H1 (cell line): Measurements from ENCODE around the gene GTPBP10. TPM values are rescaled to one million over a fixed set of nuclear protein-coding genes. Genes with fewer than 3 reads are reported as not detected.

ENCODE experiments used
- CTCF ChIA-PET: fragments of 300-600 bp; sonication (Branson Sonifier 250); formaldehyde crosslinking; loops from one replicate; lab custom pipeline; 2021; ENCODE audit not compliant: partially characterized antibody; lab: Charles Lee
- POLR2A ChIA-PET: fragments of 300-600 bp; sonication (Branson Sonifier 250); formaldehyde crosslinking; loops from one replicate; lab custom pipeline; 2021; ENCODE audit warnings: inconsistent platforms; ENCODE audit not compliant: partially characterized antibody; lab: Charles Lee
- DNase-seq, 2 experiments: peaks; one replicate each; pipeline versions ENCODE4 v3.0.0 to v3.0.0-alpha.2; 2010 to 2022; ENCODE audit warnings: low spot score in 2 of 2, low read depth in 1 of 2, mixed read lengths in 1 of 2
- FAIRE-seq: peaks from 2 replicates; lab custom pipeline; 2011; peaks lifted over from hg19 to GRCh38; lab: Jason Lieb, UNC
- H2AFZ ChIP-seq: 2 replicates; pipeline ENCODE4 v1.8.1; 2012; ENCODE audit warnings: low read length, inconsistent platforms
- H2AK5ac ChIP-seq: 2 replicates; pipeline ENCODE4 v1.6.1; 2013; ENCODE audit warnings: low read depth, low read length
- H2BK120ac ChIP-seq: replicated peaks from 2 replicates; pipeline ENCODE3; 2013; ENCODE audit warnings: low read depth, low read length, inconsistent platforms
- H2BK12ac ChIP-seq: 2 replicates; pipeline ENCODE4 v1.6.1; 2013; ENCODE audit warnings: low read depth, low read length
- H2BK15ac ChIP-seq: 2 replicates; pipeline ENCODE4 v1.6.1; 2013; ENCODE audit warnings: low read length
- H2BK20ac ChIP-seq: 2 replicates; pipeline ENCODE4 v1.6.1; 2013; ENCODE audit warnings: low read length
- H2BK5ac ChIP-seq: 2 replicates; pipeline ENCODE4 v1.6.1; 2013; ENCODE audit warnings: low read depth, low read length
- H3K14ac ChIP-seq: 2 replicates; pipeline ENCODE4 v1.6.1; 2013; ENCODE audit warnings: inconsistent platforms; ENCODE audit not compliant: insufficient read length
- H3K18ac ChIP-seq: 2 replicates; pipeline ENCODE4 v1.6.1; 2013; ENCODE audit warnings: low read length; ENCODE audit errors: extremely low read depth
- H3K23ac ChIP-seq: 2 replicates; pipeline ENCODE4 v1.6.1; 2013; ENCODE audit warnings: inconsistent platforms; ENCODE audit not compliant: insufficient read length
- H3K23me2 ChIP-seq: 2 replicates; pipeline ENCODE4 v1.6.1; 2013; ENCODE audit warnings: low read depth, low read length
- H3K27ac ChIP-seq: 2 replicates; pipeline ENCODE4 v1.6.1; 2011; ENCODE audit warnings: low read depth, low read length, inconsistent platforms
- H3K27me3 ChIP-seq, 4 experiments: replicated peaks in 1 of 4; 1 replicate in 1 of 4; 2 replicates in 3 of 4; pipeline versions ENCODE4 v1.6.1 to v1.8.1; 2011 to 2013; ENCODE audit warnings: low read length in 3 of 4, mild to moderate bottlenecking in 3 of 4, inconsistent platforms in 2 of 4, mixed read lengths in 2 of 4, moderate library complexity in 1 of 4; ENCODE audit not compliant: control insufficient read depth in 3 of 4, insufficient read depth in 3 of 4; ENCODE audit errors: extremely low read depth in 1 of 4
- H3K36me3 ChIP-seq, 4 experiments: 2 replicates each; pipeline versions ENCODE4 v1.6.1 to v1.8.1; 2011 to 2013; ENCODE audit warnings: mild to moderate bottlenecking in 4 of 4, low read length in 3 of 4, moderate library complexity in 2 of 4, control low read depth in 1 of 4, inconsistent platforms in 1 of 4; ENCODE audit not compliant: insufficient read depth in 4 of 4, control insufficient read depth in 2 of 4
- H3K4ac ChIP-seq: replicated peaks from 2 replicates; pipeline ENCODE3; 2013; ENCODE audit warnings: low read length, low read depth, mixed read lengths, inconsistent platforms; ENCODE audit not compliant: insufficient read length
- H3K4me1 ChIP-seq, 4 experiments: replicated peaks in 1 of 4; 1 replicate in 1 of 4; 2 replicates in 3 of 4; pipeline versions ENCODE4 v1.6.1 to v1.8.1; 2011 to 2013; ENCODE audit warnings: low read length in 3 of 4, inconsistent platforms in 2 of 4, mixed read lengths in 1 of 4; ENCODE audit not compliant: insufficient read depth in 4 of 4, control insufficient read depth in 3 of 4
- H3K4me2 ChIP-seq, 2 experiments: 2 replicates each; pipeline versions ENCODE4 v1.6.1 to v1.8.1; 2011 to 2013; ENCODE audit warnings: low read depth in 2 of 2, low read length in 2 of 2, control low read depth in 1 of 2, inconsistent platforms in 1 of 2, mild to moderate bottlenecking in 1 of 2; ENCODE audit not compliant: insufficient read depth in 1 of 2
- H3K4me3 ChIP-seq, 4 experiments: fragments of 200-600, 300-600 bp in 1 of 4; sonication (generic), shearing (Covaris generic), sonication (Bioruptor Twin) in 1 of 4; 2 replicates each; pipeline versions ENCODE4 v1.5.1 to v1.8.1; 2011 to 2016; ENCODE audit warnings: low read length in 4 of 4, low read depth in 3 of 4, control low read depth in 2 of 4, inconsistent platforms in 2 of 4, mild to moderate bottlenecking in 2 of 4, mixed read lengths in 1 of 4, moderate library complexity in 1 of 4; ENCODE audit not compliant: insufficient read depth in 2 of 4; ENCODE audit errors: extremely low read depth in 1 of 4
- H3K56ac ChIP-seq: replicated peaks from 2 replicates; pipeline ENCODE3; 2013; ENCODE audit warnings: low read depth, mild to moderate bottlenecking, mixed read lengths, low read length, inconsistent platforms; ENCODE audit not compliant: insufficient read length
- H3K79me1 ChIP-seq: 2 replicates; pipeline ENCODE4 v1.6.1; 2013; ENCODE audit warnings: low read depth, low read length, control low read depth
- H3K79me2 ChIP-seq, 2 experiments: 2 replicates each; pipeline versions ENCODE4 v1.6.1 to v1.8.1; 2012 to 2013; ENCODE audit warnings: low read length in 2 of 2, mild to moderate bottlenecking in 2 of 2, inconsistent platforms in 1 of 2; ENCODE audit not compliant: insufficient read depth in 2 of 2, control insufficient read depth in 1 of 2
- H3K9ac ChIP-seq, 4 experiments: replicated peaks in 1 of 4; 1 replicate in 1 of 4; 2 replicates in 3 of 4; pipeline versions ENCODE4 v1.6.1 to v1.8.1; 2011 to 2013; ENCODE audit warnings: low read depth in 3 of 4, low read length in 3 of 4, control low read depth in 2 of 4, mild to moderate bottlenecking in 2 of 4, moderate library complexity in 2 of 4, inconsistent platforms in 1 of 4; ENCODE audit errors: extremely low read depth in 1 of 4
- H3K9me3 ChIP-seq, 2 experiments: 2 replicates each; pipeline versions ENCODE4 v1.6.1 to v1.8.1; 2012 to 2013; ENCODE audit warnings: mild to moderate bottlenecking in 2 of 2, moderate library complexity in 2 of 2, control low read depth in 1 of 2, inconsistent platforms in 1 of 2, low read depth in 1 of 2, low read length in 1 of 2, mixed read lengths in 1 of 2; ENCODE audit not compliant: insufficient read depth in 2 of 2
- H4K20me1 ChIP-seq, 2 experiments: replicated peaks in 1 of 2; 2 replicates each; pipeline versions ENCODE3 to v1.8.1; 2011 to 2013; ENCODE audit warnings: inconsistent platforms in 2 of 2, low read length in 2 of 2, mild to moderate bottlenecking in 1 of 2; ENCODE audit not compliant: insufficient read depth in 2 of 2, control insufficient read depth in 1 of 2
- H4K5ac ChIP-seq: 2 replicates; pipeline ENCODE4 v1.6.1; 2013; ENCODE audit warnings: low read length, low read depth, mixed read lengths, inconsistent platforms; ENCODE audit not compliant: insufficient read length
- H4K8ac ChIP-seq: 2 replicates; pipeline ENCODE4 v1.8.0; 2013; ENCODE audit warnings: mild to moderate bottlenecking, moderate library complexity, low read length, inconsistent platforms; ENCODE audit not compliant: insufficient read depth; ENCODE audit errors: extremely low read depth
- H4K91ac ChIP-seq: replicated peaks from 2 replicates; pipeline ENCODE3; 2013; ENCODE audit warnings: low read length, mixed read lengths, inconsistent platforms; ENCODE audit not compliant: insufficient read length
- CBX5 ChIP-seq: fragments of 300-800, 300-1000 bp; sonication (generic); IDR thresholded peaks from 2 replicates; pipeline ENCODE4 v1.7.1; 2016; ENCODE audit warnings: antibody characterized with exemption, low read length, low read depth
- CREB1 ChIP-seq: IDR thresholded peaks from 2 replicates; pipeline ENCODE4 v1.6.1; 2012; ENCODE audit warnings: inconsistent platforms
- CTBP2 ChIP-seq: IDR thresholded peaks from 2 replicates; pipeline ENCODE4 v1.7.0; 2011; ENCODE audit warnings: borderline replicate concordance, mild to moderate bottlenecking, moderate library complexity, mixed read lengths, low read length; ENCODE audit not compliant: insufficient read depth, insufficient read length
- E2F6 ChIP-seq: IDR thresholded peaks from 2 replicates; pipeline ENCODE4 v1.6.1; 2012; ENCODE audit warnings: inconsistent platforms
- HDAC6 ChIP-seq: IDR thresholded peaks from one replicate; pipeline ENCODE4 v1.7.1; 2012; ENCODE audit warnings: low read depth, mild to moderate bottlenecking, inconsistent platforms, low read length, moderate library complexity
- JUN ChIP-seq: IDR thresholded peaks from 2 replicates; pipeline ENCODE4 v1.6.1; 2011; ENCODE audit warnings: low read depth, mild to moderate bottlenecking, improper control_type of control experiment, low read length
- JUND ChIP-seq: IDR thresholded peaks from 2 replicates; pipeline ENCODE4 v1.6.1; 2011; ENCODE audit warnings: mild to moderate bottlenecking, improper control_type of control experiment, low read length
- RBBP5 ChIP-seq: IDR thresholded peaks from 2 replicates; pipeline ENCODE4 v1.7.1; 2012; ENCODE audit warnings: low read depth, mild to moderate bottlenecking, inconsistent platforms, low read length, moderate library complexity, borderline replicate concordance
- RXRA ChIP-seq: IDR thresholded peaks from 2 replicates; pipeline ENCODE4 v1.6.1; 2011; ENCODE audit warnings: low read depth, mild to moderate bottlenecking, low read length, moderate library complexity; ENCODE audit not compliant: insufficient read depth
- SIN3A ChIP-seq, 2 experiments: IDR thresholded peaks in 1 of 2; conservative IDR thresholded peaks in 1 of 2; 2 replicates each; pipeline ENCODE4 v1.6.1; 2011 to 2012; ENCODE audit warnings: low read length in 2 of 2, improper control_type of control experiment in 1 of 2, low read depth in 1 of 2, mild to moderate bottlenecking in 1 of 2
- TAF1 ChIP-seq: IDR thresholded peaks from 2 replicates; pipeline ENCODE4 v1.6.1; 2011; ENCODE audit warnings: mild to moderate bottlenecking, low read depth, low read length
- TBP ChIP-seq: IDR thresholded peaks from 2 replicates; pipeline ENCODE4 v1.6.1; 2011; ENCODE audit warnings: low read depth, low read length, improper control_type of control experiment
- TCF12 ChIP-seq: IDR thresholded peaks from 2 replicates; pipeline ENCODE4 v1.6.1; 2011; ENCODE audit warnings: low read depth, mild to moderate bottlenecking, low read length
- USF2 ChIP-seq: IDR thresholded peaks from 2 replicates; pipeline ENCODE4 v1.6.1; 2011; ENCODE audit warnings: low read length, improper control_type of control experiment
- polyA plus RNA-seq, 7 experiments: library from polyadenylated mRNA; depleted of rRNA in 3 of 7; stranded (reverse) in 5 of 7; unstranded in 2 of 7; fragments of >200 nt in 5 of 7; fragments of 200-250 nt in 2 of 7; gene quantifications; 1 replicate in 5 of 7; 2 replicates in 1 of 7; 4 replicates in 1 of 7; pipeline versions ENCODE4 v1.2.1 to v1.2.3, GENCODE V29; 2011 to 2013; ENCODE audit warnings: missing spikeins in 2 of 7, mixed read lengths in 2 of 7
- total RNA-seq: library from RNA; stranded (reverse); fragmentation: NEBNext Ultra II Directional; extraction: Animal tissue kit (Norgen Biotek cat#: 25700); gene quantifications from 2 replicates; pipeline ENCODE4 v1.2.1, GENCODE V29; 2021

GTPBP10 gene
- total and polyA plus RNA-seq, 2 of the 8 experiments (the other 6 are each of a cell fraction or from before 2014, with no cell fraction given): 4.4 to 21.2 TPM

- Histone ChIP-seq H4K5ac (no peak overlapping the region), H2AFZ (no peak overlapping the region), H3K18ac (no peak overlapping the region), H2BK120ac (no peak overlapping the region), H3K9me3 (no peaks in the 10 kb centered on the region; a peak in 1 of 4 replicates), H3K9ac (no peak overlapping the region), H2BK20ac (no peak overlapping the region), H4K8ac (no peak overlapping the region), H3K27ac (no peak overlapping the region), H3K36me3 (no peaks in the 10 kb centered on the region), H3K56ac (no peak overlapping the region), H2BK12ac (no peak overlapping the region), H3K79me1 (no peaks in the 10 kb centered on the region), H3K23me2 (no peaks in the 10 kb centered on the region; the same call in 1 of the 2 replicates), H3K4me3 (no peak overlapping the region), H3K14ac (no peak overlapping the region), H2BK5ac (no peak overlapping the region), H3K79me2 (no peaks in the 10 kb centered on the region), H2AK5ac (no peak overlapping the region), H2BK15ac (no peak overlapping the region), H3K4me2 (no peak overlapping the region), H3K23ac (no peak overlapping the region), H3K4ac (no peak overlapping the region), H3K4me1 (no peaks in the 10 kb centered on the region), H3K27me3 (no peaks in the 10 kb centered on the region), H4K91ac (no peak overlapping the region), H4K20me1 (no peaks in the 10 kb centered on the region)
- POLR2A ChIA-PET: interaction anchor here (1.6 kb wide), 1 partner anchor 13 kb away, joined by 5 read pairs; the partner anchor contains the start of gene CLDN12
- DNase-seq (no peak), FAIRE-seq (no peak)
- CTCF ChIA-PET: no interaction called here
- TF ChIP-seq E2F6 (no peak), RBBP5 (no peak), CREB1 (no peak), JUN (no peak), TBP (no peak), JUND (no peak), HDAC6 (no peak), TCF12 (no peak), SIN3A (conservative IDR thresholded peaks at IDR 0.05 in 1 of 2, IDR thresholded peaks at IDR 0.05 in 1 of 2; ENCODE audit: low read depth in 1 of 2, low read length in 2 of 2) (no peak), RXRA (no peak), CTBP2 (no peak), CBX5 (no peak), USF2 (no peak), TAF1 (no peak)
Measured at GRCh38 chr7:90390926-90391325, 44.4 kb downstream of the GTPBP10 start.
